Heart right ventricle (tissue), 16 donors: ENCODE measurements around the gene SEPTIN10. TPM values are rescaled to one million over a fixed set of nuclear protein-coding genes. Genes with fewer than 3 reads are reported as not detected.

Source experiments
- ATAC-seq, 8 donors: fragments of 200-7000 bp; cut with Tn5 transposase; one replicate each; pipeline ENCODE4 v1.9.1; 2020; ENCODE audit warnings: mild to moderate bottlenecking in 8 of 8, moderate library complexity in 8 of 8, moderate number of reproducible peaks in 1 of 8
- DNase-seq, 2 donors: peaks; one replicate each; pipeline ENCODE4 v3.0.0-alpha.2; 2020
- H3K27ac ChIP-seq, 10 donors: fragments of 200-600 bp; sonication (generic) in 2 of 10; one replicate each; pipeline versions ENCODE4 v1.5.0 to v1.8.0; 2020 to 2022; ENCODE audit warnings: mild to moderate bottlenecking in 3 of 10
- H3K27me3 ChIP-seq, 7 donors: fragments of 200-600 bp; one replicate each; pipeline ENCODE4 v1.8.0; 2021 to 2022; ENCODE audit warnings: mild to moderate bottlenecking in 2 of 7
- H3K36me3 ChIP-seq, 9 donors: fragments of 200-600 bp; sonication (generic) in 1 of 9; one replicate each; pipeline versions ENCODE4 v1.5.0 to v1.8.0; 2020 to 2022; ENCODE audit warnings: mild to moderate bottlenecking in 2 of 9
- H3K4me1 ChIP-seq, 9 donors: fragments of 200-600 bp; sonication (generic) in 1 of 9; one replicate each; pipeline versions ENCODE4 v1.5.0 to v1.8.0; 2020 to 2022; ENCODE audit warnings: mild to moderate bottlenecking in 4 of 9
- H3K4me3 ChIP-seq, 10 donors: fragments of 200-600 bp; sonication (generic) in 2 of 10; one replicate each; pipeline versions ENCODE4 v1.5.0 to v1.8.0; 2020 to 2022; ENCODE audit warnings: mild to moderate bottlenecking in 7 of 10, moderate library complexity in 2 of 10
- H3K9me3 ChIP-seq, 11 donors: fragments of 200-600 bp in 10 of 11; sonication (generic) in 2 of 11; one replicate each; pipeline versions ENCODE4 v1.5.0 to v1.8.0; 2013 to 2022; ENCODE audit warnings: mild to moderate bottlenecking in 2 of 11, control low read depth in 1 of 11, moderate library complexity in 1 of 11
- WGBS, 2 donors: extraction: QIAGEN DNeasy Blood & Tissue Kit; methylation state at CpG; one replicate each; pipeline ENCODE4 v1.1.7; 2013; ENCODE audit warnings: inconsistent platforms in 1 of 2; 5-methylcytosine and 5-hydroxymethylcytosine counted together
- intact Hi-C, 10 donors: fragments of 100-400 bp; cut with DNase I; formaldehyde crosslinking; loops; one replicate each; pipeline versions ENCODE4 v1.11.1 to v1.14.2; 2022
- polyA plus RNA-seq, 2 donors: library from polyadenylated mRNA; stranded (reverse); fragments of 200-250 nt; gene quantifications; one replicate each; pipeline ENCODE4 v1.2.3, GENCODE V29; 2013
- total RNA-seq, 10 donors: library from RNA; stranded (reverse); fragmentation: NEBNext Ultra II Directional in 3 of 10; extraction: Animal tissue kit (Norgen Biotek cat#: 25700) in 3 of 10; gene quantifications; one replicate each; pipeline versions ENCODE4 v1.2.1 to v1.2.4, GENCODE V29; 2021 to 2023
- TF ChIP-seq, protein P1 (sequence below), 9 donors: fragments of 200-600 bp; sonication (generic) in 2 of 9; IDR thresholded peaks; one replicate each; pipeline versions ENCODE4 v1.5.0 to v1.8.0; 2021 to 2022; ENCODE audit warnings: antibody characterized with exemption in 9 of 9, mild to moderate bottlenecking in 5 of 9, moderate library complexity in 1 of 9
- donor health status: Arrhythmogenic right ventricular cardiomyopathy.
- donor health status: ischemic (EF 13 %, LVEDD 7.1; RV severe dilation, severe dysfunction).
- donor health status: healthy with polysubstance abuse.
- donor health status: DM: no; HTN: yes; CAD: no.
- donor health status: DM: no; HTN: no; CAD: no.
- donor health status: ischemic (EF 25% LVEDD 6.9; RV normal size, moderate dysfunction).
- donor health status: ischemic (EF 25% LVEDD 5.7; RV mildly dilated, moderate dysfunction).
- donor health status: healthy.
- donor health status: DM: yes; HTN: yes; CAD: no.
- donor health status: Ischemic cardiomyopathy.
- donor health status: ischemic (EF 35%, LVEDD 5.7; RV mildly dilated, moderate dysfunction).
- donor health status: nonischemic (EF 11% LVEDD 7.7; RV severe dilation, severe dysfunction).
- donor health status: DM: yes; HTN: yes; CAD: no.
- donor health status: PGD.
- donor health status: ischemic (EF 29% LVEDD 5.4; RV normal size, mild dysfunction).
- donor health status: nonischemic (EF 23%, LVEDD 6.1; RV moderate dilation, normal function).

The SEPTIN10 gene
- total and polyA plus RNA-seq, 12 donors, result 20.9 to 61.0 (median 50.1) TPM

DNA sequence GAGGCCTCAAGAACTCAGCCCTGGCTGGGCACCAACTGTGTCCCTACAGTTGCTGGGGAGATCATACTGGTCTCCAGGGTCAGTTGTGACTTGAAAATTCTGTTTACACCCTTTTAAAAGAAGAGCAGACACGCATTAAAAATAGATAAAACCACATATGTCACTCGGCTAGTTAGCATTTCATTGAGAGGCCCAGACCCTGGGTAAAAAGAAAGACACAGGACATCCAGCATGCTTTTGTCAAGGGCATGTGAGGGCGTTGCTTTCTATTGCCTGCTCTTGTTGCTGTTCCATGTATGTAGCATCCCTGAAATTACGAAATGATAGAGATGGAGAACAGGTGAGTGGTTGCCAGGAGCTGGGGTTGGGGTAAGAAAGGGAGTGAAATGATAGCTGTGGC, 94.3 kb downstream of the SEPTIN10 start:
- no peak for ATAC-seq
- intact Hi-C loops, result loop anchor here in 1 of 10 donors (10.0 kb wide), 1 partner anchor 235 kb away; no protein-coding TSS in a partner anchor
- WGBS, 2 donors, result 87 to 91% methylated on average over 4 of the region's 4 CpGs

DNA sequence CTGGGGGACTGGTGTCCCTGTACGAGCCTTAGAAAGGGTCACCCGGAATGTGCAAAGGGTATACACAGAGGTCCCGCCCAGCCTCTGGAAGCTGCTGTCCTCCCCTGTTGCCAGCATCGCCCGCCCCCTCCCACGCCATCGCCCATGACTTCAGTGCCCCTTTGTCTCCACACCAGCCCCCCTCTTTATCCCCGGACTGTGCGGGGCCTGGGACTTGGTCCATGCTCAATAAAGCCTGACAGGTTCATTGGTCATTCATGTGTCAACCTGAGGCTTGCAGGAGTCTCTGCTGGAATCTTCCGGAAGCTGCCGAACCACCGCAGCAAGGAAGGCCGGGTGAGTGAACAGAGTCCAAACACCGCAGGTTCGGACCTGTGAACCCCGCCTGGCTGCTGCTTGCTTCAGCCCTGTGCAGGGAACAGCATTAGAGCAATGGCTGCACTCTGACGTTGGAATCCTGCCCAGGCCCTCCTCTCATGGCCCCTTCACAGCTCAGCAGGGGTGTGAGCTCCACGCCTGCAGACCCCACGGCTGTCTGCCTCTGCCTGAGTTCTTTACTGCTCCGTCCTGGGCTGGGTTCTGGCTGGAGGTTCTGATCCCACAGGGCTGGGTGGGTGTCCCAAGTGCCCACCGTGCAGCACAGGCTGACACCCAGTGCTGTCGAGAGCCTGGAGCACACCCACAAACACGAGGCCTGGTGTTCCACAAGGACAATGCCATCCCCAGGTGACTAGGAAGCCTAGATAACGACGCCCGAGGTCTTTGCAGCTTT, 96.5 kb downstream of the SEPTIN10 start:
- Histone ChIP-seq H3K9me3 (no peaks in the 10 kb centered on the region), H3K27me3 (no peaks in the 10 kb centered on the region), H3K36me3 (no peaks in the 10 kb centered on the region), H3K27ac (no peak overlapping the region), H3K4me3 (no peak overlapping the region), H3K4me1 (peaks cover 0 to 14% (median 4%) of the 10 kb centered on the region in 9 donors)
- intact Hi-C loops, result loop anchor here in 1 of 10 donors (10.0 kb wide), 1 partner anchor 233 kb away; no protein-coding TSS in a partner anchor
- DNase-seq, result no peak
- TF ChIP-seq, protein P1, sequence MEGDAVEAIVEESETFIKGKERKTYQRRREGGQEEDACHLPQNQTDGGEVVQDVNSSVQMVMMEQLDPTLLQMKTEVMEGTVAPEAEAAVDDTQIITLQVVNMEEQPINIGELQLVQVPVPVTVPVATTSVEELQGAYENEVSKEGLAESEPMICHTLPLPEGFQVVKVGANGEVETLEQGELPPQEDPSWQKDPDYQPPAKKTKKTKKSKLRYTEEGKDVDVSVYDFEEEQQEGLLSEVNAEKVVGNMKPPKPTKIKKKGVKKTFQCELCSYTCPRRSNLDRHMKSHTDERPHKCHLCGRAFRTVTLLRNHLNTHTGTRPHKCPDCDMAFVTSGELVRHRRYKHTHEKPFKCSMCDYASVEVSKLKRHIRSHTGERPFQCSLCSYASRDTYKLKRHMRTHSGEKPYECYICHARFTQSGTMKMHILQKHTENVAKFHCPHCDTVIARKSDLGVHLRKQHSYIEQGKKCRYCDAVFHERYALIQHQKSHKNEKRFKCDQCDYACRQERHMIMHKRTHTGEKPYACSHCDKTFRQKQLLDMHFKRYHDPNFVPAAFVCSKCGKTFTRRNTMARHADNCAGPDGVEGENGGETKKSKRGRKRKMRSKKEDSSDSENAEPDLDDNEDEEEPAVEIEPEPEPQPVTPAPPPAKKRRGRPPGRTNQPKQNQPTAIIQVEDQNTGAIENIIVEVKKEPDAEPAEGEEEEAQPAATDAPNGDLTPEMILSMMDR (IDR thresholded peaks at IDR 0.05), result no peak
- WGBS, 2 donors, result 86 to 87% methylated on average over 26 of the region's 26 CpGs
- no peak for ATAC-seq

More for the DNA sequence above, 94.3 kb downstream of the SEPTIN10 start:
- TF ChIP-seq, protein P1 (IDR thresholded peaks at IDR 0.05), result no peak
- H3K36me3 ChIP-seq, result no peaks in the 10 kb centered on the region
- no peak overlapping the region for H3K4me3 ChIP-seq
- H3K4me1 ChIP-seq, result peaks cover 0 to 3% (median 0%) of the 10 kb centered on the region in 9 donors
- H3K27ac ChIP-seq, result no peak overlapping the region
- no peak for DNase-seq
- H3K9me3 ChIP-seq, result no peaks in the 10 kb centered on the region
- H3K27me3 ChIP-seq, result no peaks in the 10 kb centered on the region

DNA sequence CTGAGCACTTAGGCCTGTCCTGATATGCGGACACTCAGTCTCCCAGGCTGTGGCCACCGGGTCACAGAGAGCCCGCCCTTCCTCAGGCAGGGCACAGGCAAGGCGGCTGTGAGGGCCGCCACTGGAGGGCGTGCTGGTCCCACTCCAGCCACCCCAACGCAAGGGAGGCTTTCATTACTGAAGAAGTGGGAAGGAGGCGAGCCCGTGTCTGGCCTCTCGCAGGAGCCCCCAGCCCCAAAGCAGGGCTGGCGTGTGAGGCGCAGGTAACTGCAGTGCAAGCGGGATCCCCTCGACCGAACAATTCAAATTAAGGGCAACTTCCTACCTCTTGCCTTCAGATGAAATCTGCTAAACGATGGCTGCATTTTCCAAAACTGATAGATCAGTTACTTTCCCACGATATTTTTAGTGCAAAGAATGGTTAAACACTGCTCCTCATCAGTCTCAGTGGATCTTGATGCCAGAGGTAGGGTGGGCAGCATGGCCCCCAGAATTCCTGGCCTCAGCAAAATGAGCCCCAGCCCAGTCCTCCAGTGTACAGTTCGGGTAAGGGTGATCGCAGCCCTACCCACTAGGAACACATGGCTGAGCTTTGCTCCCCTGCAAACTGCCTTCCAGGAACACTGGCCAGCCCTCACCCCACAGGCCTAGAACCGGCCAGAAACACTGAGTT, 97.2 kb downstream of the SEPTIN10 start:
- DNase-seq, result peak in 1 of 2 donors; percentile 52
- 53% methylated on average over 20 of the region's 20 CpGs for WGBS, 2 donors
- intact Hi-C loops, result loop anchor here in 1 of 10 donors (10.0 kb wide), 1 partner anchor 232 kb away; no protein-coding TSS in a partner anchor
- Histone ChIP-seq H3K27ac (no peak overlapping the region), H3K4me1 (peaks cover 0 to 14% (median 4%) of the 10 kb centered on the region in 9 donors), H3K36me3 (no peaks in the 10 kb centered on the region), H3K9me3 (no peaks in the 10 kb centered on the region), H3K4me3 (no peak overlapping the region), H3K27me3 (no peaks in the 10 kb centered on the region)
- ATAC-seq, result peak; percentile 40 to 75 (median 62)
- TF ChIP-seq, protein P1 (IDR thresholded peaks at IDR 0.05), result peak; percentile 17 to 74 (median 72)

DNA sequence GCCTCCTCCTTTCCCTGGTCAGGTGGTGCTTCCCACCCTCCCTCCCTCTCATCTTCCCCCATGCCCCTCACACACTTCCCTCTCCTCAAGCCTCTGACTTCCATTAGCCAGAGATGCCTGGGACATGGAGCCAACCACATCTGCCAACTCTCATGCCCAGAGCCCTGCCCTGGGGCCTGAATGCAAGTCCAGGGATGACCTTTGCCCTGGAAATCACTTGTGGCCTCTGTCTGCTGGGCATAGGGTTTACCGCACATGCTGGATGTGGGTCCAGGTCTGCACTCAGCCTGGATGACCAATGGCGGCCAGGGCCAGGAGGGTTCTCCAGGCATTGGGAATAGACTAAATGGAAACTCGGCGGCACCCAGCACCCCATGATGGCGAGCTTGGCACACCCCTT, 98.9 kb downstream of the SEPTIN10 start:
- intact Hi-C loops, result loop anchor here in 1 of 10 donors (10.0 kb wide), 1 partner anchor 230 kb away; no protein-coding TSS in a partner anchor
- no peaks in the 10 kb centered on the region for H3K27me3 ChIP-seq
- no peaks in the 10 kb centered on the region for H3K9me3 ChIP-seq
- TF ChIP-seq, protein P1 (IDR thresholded peaks at IDR 0.05), result no peak
- H3K4me1 ChIP-seq, result peaks cover 0 to 14% (median 4%) of the 10 kb centered on the region in 9 donors
- H3K36me3 ChIP-seq, result no peaks in the 10 kb centered on the region
- peak overlapping the region in 6 of 10 donors; percentile 62 to 79 (median 68) for H3K27ac ChIP-seq
- DNase-seq, result no peak
- WGBS, 2 donors, result 95 to 97% methylated on average over 5 of the region's 5 CpGs
- ATAC-seq, result no peak
- H3K4me3 ChIP-seq, result no peak overlapping the region
